K562 (cell line): Measurements from ENCODE around the gene CERCAM. TPM values are rescaled to one million over a fixed set of nuclear protein-coding genes. Genes with fewer than 3 reads are reported as not detected.
A peak's percentile ranks its signal among the peaks of the same experiment; 100 is the strongest.

Experiments used
- ATF7 ChIP-seq: fragments of 450-650 bp; IDR thresholded peaks from 2 replicates; pipeline ENCODE4 v1.7.1; 2014; ENCODE audit warnings: mild to moderate bottlenecking, moderate library complexity
- CBFA2T2 ChIP-seq: fragments of 450-650 bp; conservative IDR thresholded peaks from 2 replicates; pipeline ENCODE4 v1.6.1; 2017; ENCODE audit warnings: mild to moderate bottlenecking
- E2F3 ChIP-seq: fragments of 250-450 bp; sonication (Bioruptor Pico); IDR thresholded peaks from 2 replicates; pipeline ENCODE4 v1.4.0; 2020; ENCODE audit warnings: mild to moderate bottlenecking
- EGR1 ChIP-seq: fragments of 450-650 bp; conservative IDR thresholded peaks from 2 replicates; pipeline ENCODE4 v1.6.1; 2017; ENCODE audit warnings: mild to moderate bottlenecking
- FOXM1 ChIP-seq, 2 experiments: fragments of 450-650 bp in 1 of 2; sonication (generic) in 1 of 2; formaldehyde crosslinking in 1 of 2; IDR thresholded peaks; 2 replicates each; pipeline versions ENCODE4 v1.6.1 to v1.9.0; 2017 to 2022; ENCODE audit warnings: low read depth in 2 of 2, mild to moderate bottlenecking in 2 of 2, missing genetic modification reagents in 1 of 2, moderate library complexity in 1 of 2
- GTF2E2 ChIP-seq: fragments of 200-800 bp; sonication (Bioruptor generic); IDR thresholded peaks from 2 replicates; pipeline ENCODE4 v1.6.1; 2016; ENCODE audit warnings: missing genetic modification characterization, missing compliant biosample characterization
- HMG20B ChIP-seq: fragments of 250-450 bp; sonication (Bioruptor Pico); IDR thresholded peaks from 2 replicates; pipeline ENCODE4 v1.5.0; 2021; ENCODE audit warnings: mild to moderate bottlenecking
- JUND ChIP-seq, 2 experiments: IDR thresholded peaks; 2 replicates in 1 of 2; 3 replicates in 1 of 2; pipeline ENCODE4 v1.6.1; 2011; ENCODE audit warnings: borderline replicate concordance in 2 of 2, low read depth in 2 of 2, low read length in 2 of 2, improper control_type of control experiment in 1 of 2, missing biosample characterization in 1 of 2, missing genetic modification characterization in 1 of 2, missing genetic modification reagents in 1 of 2
- PHF8 ChIP-seq: fragments of 200-600 bp; sonication (generic); IDR thresholded peaks from 2 replicates; pipeline ENCODE4 v1.6.1; 2012; ENCODE audit warnings: mixed run types, mild to moderate bottlenecking, inconsistent platforms, low read length, moderate library complexity, borderline replicate concordance
- PRDM10 ChIP-seq: fragments of 450-650 bp; IDR thresholded peaks from 2 replicates; pipeline ENCODE4 v1.6.1; 2018; ENCODE audit not compliant: partially characterized antibody
- RBM22 ChIP-seq: fragments of 200-400 bp; formaldehyde crosslinking; IDR thresholded peaks from 2 replicates; pipeline ENCODE4 v1.6.1; 2018; ENCODE audit warnings: low read length, low read depth; ENCODE audit not compliant: poor library complexity, severe bottlenecking
- RBM25 ChIP-seq: fragments of 200-400 bp; formaldehyde crosslinking; IDR thresholded peaks from 2 replicates; pipeline ENCODE4 v1.6.1; 2018; ENCODE audit warnings: low read length, low read depth, moderate library complexity; ENCODE audit not compliant: severe bottlenecking
- SOX6 ChIP-seq: fragments of 450-650 bp; IDR thresholded peaks from 2 replicates; pipeline ENCODE4 v1.6.1; 2014; ENCODE audit warnings: mild to moderate bottlenecking
- TBL1XR1 ChIP-seq, 2 experiments: IDR thresholded peaks; 2 replicates each; pipeline ENCODE4 v1.6.1; 2012; ENCODE audit warnings: improper control_type of control experiment in 2 of 2, low read length in 2 of 2, mild to moderate bottlenecking in 1 of 2
- USF2 ChIP-seq: sonication (generic); formaldehyde crosslinking; IDR thresholded peaks from 2 replicates; pipeline ENCODE4 v1.5.0; 2020; ENCODE audit warnings: missing genetic modification reagents
- ZBTB26 ChIP-seq: fragments of 450-650 bp; formaldehyde crosslinking; IDR thresholded peaks from 2 replicates; pipeline ENCODE4 v1.4.0; 2022; ENCODE audit warnings: missing genetic modification characterization
- ZHX1 ChIP-seq: fragments of 150-350 bp; conservative IDR thresholded peaks from 2 replicates; pipeline ENCODE4 v1.6.1; 2014; ENCODE audit warnings: low read length
- ZNF445 ChIP-seq: fragments of 250-450 bp; sonication (Bioruptor Pico); IDR thresholded peaks from 2 replicates; pipeline ENCODE4 v1.4.0; 2020; ENCODE audit warnings: low read depth, mild to moderate bottlenecking, moderate library complexity
- ZSCAN29 ChIP-seq: fragments of 450-650 bp; IDR thresholded peaks from 2 replicates; pipeline ENCODE4 v1.6.1; 2017
- polyA plus RNA-seq, 8 experiments: library from polyadenylated mRNA; depleted of rRNA in 4 of 8; stranded (reverse) in 5 of 8; unstranded in 3 of 8; fragments of >200 nt; fragmentation: Nextera tagmentation in 2 of 8; fragmentation: Illumina TruSeq in 1 of 8; extraction: Ambion mirVana in 2 of 8; extraction: Trizol in 1 of 8; gene quantifications; 2 replicates each; pipeline versions ENCODE4 v1.2.1 to v1.2.3, GENCODE V29; 2011 to 2014; ENCODE audit warnings: inconsistent platforms in 1 of 8, missing spikeins in 1 of 8
- total RNA-seq, 7 experiments: library from RNA; depleted of rRNA in 6 of 7; stranded (reverse); fragments of >200 nt in 6 of 7; fragmentation: Illumina TruSeq in 2 of 7; extraction: Trizol in 2 of 7; gene quantifications; 2 replicates each; pipeline versions ENCODE4 v1.2.1 to v1.2.3, GENCODE V29; 2011 to 2021; ENCODE audit warnings: low replicate concordance in 1 of 7

CERCAM gene
- total and polyA plus RNA-seq, 9 of the 15 experiments (the other 6 are each of a cell fraction or from before 2014, with no cell fraction given): 0.75 to 24.0 (median 18.0) TPM

- no peak for TF ChIP-seq ZNF445 (CRISPR knock-in tag)
- TF ChIP-seq EGR1: peak; percentile 50
- no peak for TF ChIP-seq HMG20B
- TF ChIP-seq JUND (IDR thresholded peaks at IDR 0.05; ENCODE audit: borderline replicate concordance, low read depth, low read length): no peak; the same call in 1 of the 2 replicates
- TF ChIP-seq JUND (tag; IDR thresholded peaks at IDR 0.05; ENCODE audit: borderline replicate concordance, low read depth, low read length): no peak
- TF ChIP-seq ZHX1: no peak
- no peak for TF ChIP-seq ZBTB26
- TF ChIP-seq E2F3 (CRISPR knock-in tag): no peak
- TF ChIP-seq RBM22: peak; percentile 82
- peak; percentile 66 for TF ChIP-seq FOXM1 (IDR thresholded peaks at IDR 0.05; ENCODE audit: low read depth)
- TF ChIP-seq FOXM1 (CRISPR knock-in tag; IDR thresholded peaks at IDR 0.05; ENCODE audit: low read depth): 0 out of 2 replicates have a peak, but pooled peaks have one; percentile 53
- TF ChIP-seq CBFA2T2: no peak
- peak; percentile 83 for TF ChIP-seq ATF7
- peak; percentile 27 for TF ChIP-seq RBM25
- no peak; the same call in 1 of the 2 replicates for TF ChIP-seq ZSCAN29
- TF ChIP-seq PHF8: peak; percentile 78; the same call in 1 of the 2 replicates
- no peak for TF ChIP-seq GTF2E2 (tag)
- TF ChIP-seq PRDM10: peak; percentile 78
- TF ChIP-seq SOX6: no peak
- TF ChIP-seq USF2: peak; percentile 39; the same call in 1 of the 2 replicates
- no peak for TF ChIP-seq TBL1XR1 (IDR thresholded peaks at IDR 0.05; ENCODE audit: low read length in 2 of 2)
These were observed 35.4 kb downstream of the CERCAM start, which contains the start of gene ODF2 (continued) for GRCh38 chr9:128455849-128456612.
